Testis (tissue), 3 donors: ENCODE data around the gene BEX1. TPM values are rescaled to one million over a fixed set of nuclear protein-coding genes. Genes with fewer than 3 reads are reported as not detected.
A peak's percentile ranks its signal among the peaks of the same experiment; 100 is the strongest.

Experiments
- DNase-seq: peaks from one replicate; pipeline ENCODE4 v3.0.0-alpha.2; 2019
- H3K27ac ChIP-seq, 2 donors: fragments of 200-600 bp; sonication (generic); one replicate each; pipeline ENCODE4 v1.5.1; 2019
- H3K27me3 ChIP-seq: fragments of 200-600 bp; sonication (generic); one replicate; pipeline ENCODE4 v1.5.1; 2019
- H3K36me3 ChIP-seq: fragments of 200-600 bp; sonication (generic); one replicate; pipeline ENCODE4 v1.5.1; 2017; ENCODE audit warnings: low read depth; ENCODE audit errors: missing control alignments
- H3K4me1 ChIP-seq: fragments of 200-600 bp; sonication (generic); one replicate; pipeline ENCODE4 v1.5.1; 2019
- H3K4me3 ChIP-seq, 2 donors: fragments of 200-600 bp; sonication (generic); one replicate each; pipeline ENCODE4 v1.5.1; 2017 to 2019
- H3K9me3 ChIP-seq: fragments of 200-600 bp; sonication (generic); one replicate; pipeline ENCODE4 v1.5.1; 2017
- POLR2A ChIP-seq: fragments of 450-650 bp; IDR thresholded peaks from one replicate; pipeline ENCODE4 v1.6.1; 2017; ENCODE audit warnings: antibody characterized with exemption, mild to moderate bottlenecking, moderate library complexity
- WGBS, 2 donors: methylation state at CpG; one replicate each; pipeline ENCODE4 v1.1.5; 2018; 5-methylcytosine and 5-hydroxymethylcytosine counted together
- intact Hi-C: fragments of 100-400 bp; cut with DNase I; formaldehyde crosslinking; loops from one replicate; pipeline ENCODE4 v1.15.1; 2023; ENCODE audit warnings: low total_unique reads
- polyA plus RNA-seq: library from polyadenylated mRNA; stranded (reverse); fragments of 350-450 nt; fragmentation: Illumina TruSeq; extraction: RNeasy Lipid Tissue Mini Kit (QIAGEN cat#74804); gene quantifications from one replicate; pipeline ENCODE4 v1.2.3, GENCODE V29; 2014; ENCODE audit warnings: low read depth, low replicate concordance; ENCODE audit not compliant: insufficient read depth
- total RNA-seq, 2 donors: library from RNA; depleted of rRNA; stranded (reverse); fragments of >200 nt; gene quantifications; one replicate each; pipeline ENCODE4 v1.2.3, GENCODE V29; 2016
- TF ChIP-seq, protein P1 (sequence below), 3 experiments: fragments of 450-650 bp in 2 of 3; fragments of 200-600 bp in 1 of 3; sonication (generic) in 1 of 3; IDR thresholded peaks; one replicate each; pipeline ENCODE4 v1.5.1; 2016 to 2019; ENCODE audit warnings: antibody characterized with exemption in 3 of 3, mild to moderate bottlenecking in 2 of 3, moderate library complexity in 1 of 3

Gene BEX1
- total and polyA plus RNA-seq, 3 donors from 2014 or later = 174 to 344 (median 233) TPM

DNA sequence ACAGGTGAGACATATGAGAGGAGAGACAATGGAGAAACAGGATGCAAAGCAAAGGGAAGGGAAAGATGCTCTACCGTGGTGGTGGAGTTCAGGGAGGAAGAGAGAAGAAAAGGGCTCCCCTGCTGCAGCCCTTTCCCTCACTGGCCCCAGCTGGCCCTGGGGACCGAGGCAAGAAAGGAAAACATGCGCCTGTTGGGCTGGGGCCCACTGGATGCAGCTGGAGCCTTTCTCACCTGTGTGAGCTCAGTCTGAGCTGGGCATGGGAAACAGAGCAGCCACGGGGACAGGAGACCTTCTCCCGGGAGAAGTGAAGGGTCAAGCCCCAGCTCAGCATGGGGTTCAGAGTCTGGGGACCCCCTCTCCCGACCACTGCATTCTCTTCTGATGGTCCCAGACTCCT lies 17.1 kb upstream of the BEX1 start:
- intact Hi-C loops = no loop called here
- Histone ChIP-seq H3K36me3 (no peaks in the 10 kb centered on the region), H3K9me3 (no peaks in the 10 kb centered on the region), H3K27ac (no peak overlapping the region), H3K4me1 (no peaks in the 10 kb centered on the region), H3K27me3 (no peaks in the 10 kb centered on the region), H3K4me3 (no peak overlapping the region)
- 88 to 100% methylated on average over 1 of the region's 6 CpGs for WGBS, 2 donors
- no peak for DNase-seq
- TF ChIP-seq POLR2A = no peak
- TF ChIP-seq, protein P1, sequence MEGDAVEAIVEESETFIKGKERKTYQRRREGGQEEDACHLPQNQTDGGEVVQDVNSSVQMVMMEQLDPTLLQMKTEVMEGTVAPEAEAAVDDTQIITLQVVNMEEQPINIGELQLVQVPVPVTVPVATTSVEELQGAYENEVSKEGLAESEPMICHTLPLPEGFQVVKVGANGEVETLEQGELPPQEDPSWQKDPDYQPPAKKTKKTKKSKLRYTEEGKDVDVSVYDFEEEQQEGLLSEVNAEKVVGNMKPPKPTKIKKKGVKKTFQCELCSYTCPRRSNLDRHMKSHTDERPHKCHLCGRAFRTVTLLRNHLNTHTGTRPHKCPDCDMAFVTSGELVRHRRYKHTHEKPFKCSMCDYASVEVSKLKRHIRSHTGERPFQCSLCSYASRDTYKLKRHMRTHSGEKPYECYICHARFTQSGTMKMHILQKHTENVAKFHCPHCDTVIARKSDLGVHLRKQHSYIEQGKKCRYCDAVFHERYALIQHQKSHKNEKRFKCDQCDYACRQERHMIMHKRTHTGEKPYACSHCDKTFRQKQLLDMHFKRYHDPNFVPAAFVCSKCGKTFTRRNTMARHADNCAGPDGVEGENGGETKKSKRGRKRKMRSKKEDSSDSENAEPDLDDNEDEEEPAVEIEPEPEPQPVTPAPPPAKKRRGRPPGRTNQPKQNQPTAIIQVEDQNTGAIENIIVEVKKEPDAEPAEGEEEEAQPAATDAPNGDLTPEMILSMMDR (IDR thresholded peaks at IDR 0.05) = no peak

DNA sequence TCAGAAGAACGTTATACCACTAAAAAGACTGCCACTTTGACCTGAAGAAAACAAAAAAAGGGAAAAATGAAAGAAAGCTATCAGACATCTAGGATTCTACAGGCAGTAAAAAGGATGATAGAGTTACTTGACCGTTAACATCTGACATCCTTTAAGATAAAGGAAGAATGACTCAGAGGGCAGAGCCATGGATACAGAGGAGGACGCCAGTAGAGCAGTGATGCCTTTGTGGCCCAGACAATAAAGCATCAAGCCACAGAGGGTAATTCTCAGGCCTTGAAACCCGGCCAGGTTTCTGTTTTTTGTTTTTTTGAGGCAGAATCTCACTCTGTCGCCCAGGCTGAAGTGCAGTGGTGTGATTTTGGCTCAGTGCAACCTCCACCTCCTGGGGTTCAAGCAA lies 9.5 kb upstream of the BEX1 start:
- intact Hi-C loops = no loop called here
- TF ChIP-seq, protein P1 (IDR thresholded peaks at IDR 0.05) = no peak
- TF ChIP-seq POLR2A = no peak
- no peak overlapping the region for H3K27ac ChIP-seq
- H3K4me1 ChIP-seq = no peaks in the 10 kb centered on the region
- no peak for DNase-seq
- whole genome bisulfite sequencing, 2 donors = 34 to 74% methylated on average over 3 to 5 of the region's 5 CpGs
- H3K36me3 ChIP-seq = no peaks in the 10 kb centered on the region
- no peaks in the 10 kb centered on the region for H3K27me3 ChIP-seq
- H3K4me3 ChIP-seq = no peak overlapping the region
- no peaks in the 10 kb centered on the region for H3K9me3 ChIP-seq

DNA sequence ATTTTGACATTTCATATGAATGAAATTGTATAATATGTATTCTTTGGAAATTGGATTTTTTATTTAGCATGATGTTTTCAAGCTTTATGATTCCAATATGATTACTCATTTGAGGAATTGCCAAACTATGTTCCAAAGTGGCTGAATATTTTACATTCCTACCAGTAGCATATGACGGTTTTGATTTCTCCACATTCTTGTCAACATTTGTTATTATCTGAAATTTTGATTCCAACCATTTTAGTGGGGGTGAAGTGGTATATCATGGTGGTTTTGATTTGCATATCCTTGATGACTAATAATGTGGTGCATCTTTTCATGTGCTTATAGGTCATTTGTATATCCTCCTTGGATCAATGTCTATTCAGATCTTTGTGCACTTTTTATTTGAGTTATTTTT lies 2.6 kb upstream of the BEX1 start:
- no peak overlapping the region for H3K27ac ChIP-seq
- 53 to 62% methylated on average over 1 of the region's 1 CpG for WGBS, 2 donors
- intact Hi-C loops = no loop called here
- no peaks in the 10 kb centered on the region for H3K9me3 ChIP-seq
- H3K36me3 ChIP-seq = no peaks in the 10 kb centered on the region
- H3K27me3 ChIP-seq = no peaks in the 10 kb centered on the region
- H3K4me1 ChIP-seq = no peaks in the 10 kb centered on the region
- no peak for TF ChIP-seq POLR2A
- TF ChIP-seq, protein P1 (IDR thresholded peaks at IDR 0.05) = no peak
- no peak for DNase-seq
- H3K4me3 ChIP-seq = no peak overlapping the region

DNA sequence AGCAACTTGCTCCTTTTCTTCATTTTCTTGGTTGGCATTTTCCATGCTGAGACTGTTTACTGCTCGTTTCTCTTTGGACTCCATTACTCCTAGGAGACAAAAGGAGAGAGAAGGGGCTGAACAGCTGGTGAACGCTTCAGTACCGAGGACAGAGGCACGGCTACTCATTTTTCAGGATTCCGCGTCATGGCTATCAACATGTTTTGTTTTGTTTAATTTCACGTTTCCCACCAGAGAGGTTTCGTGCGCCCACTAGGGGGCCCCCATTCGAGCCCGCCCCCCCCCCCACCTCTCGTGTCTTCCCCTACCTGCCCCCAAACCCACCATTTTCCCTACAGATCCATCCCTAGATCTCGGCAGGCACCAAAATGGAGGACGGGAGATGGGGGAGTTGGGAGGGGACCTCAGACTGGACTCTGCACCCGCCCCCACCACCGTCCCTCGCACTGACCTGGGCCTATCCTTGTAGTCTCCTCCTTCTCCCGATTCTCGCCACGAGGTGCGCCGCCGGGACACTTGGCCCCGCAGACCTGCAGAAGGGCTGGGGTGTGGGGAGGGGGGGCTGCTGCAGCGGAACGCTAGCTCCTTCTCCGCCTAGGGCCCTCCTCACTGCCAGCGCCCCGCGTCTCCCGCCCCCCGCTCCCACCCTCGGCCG lies 653 bp downstream of the BEX1 start:
- H3K27me3 ChIP-seq = no peaks in the 10 kb centered on the region
- intact Hi-C loops = no loop called here
- peak overlapping the region; percentile 42 to 66 for H3K4me3 ChIP-seq
- no peak for TF ChIP-seq POLR2A
- TF ChIP-seq, protein P1 (IDR thresholded peaks at IDR 0.05) = no peak
- DNase-seq = peak; percentile 58
- H3K27ac ChIP-seq = peak overlapping the region; percentile 75 to 82
- no peaks in the 10 kb centered on the region for H3K9me3 ChIP-seq
- H3K4me1 ChIP-seq = no peaks in the 10 kb centered on the region
- 0 to 2% methylated on average over 13 to 19 of the region's 34 CpGs for WGBS, 2 donors
- no peaks in the 10 kb centered on the region for H3K36me3 ChIP-seq

DNA sequence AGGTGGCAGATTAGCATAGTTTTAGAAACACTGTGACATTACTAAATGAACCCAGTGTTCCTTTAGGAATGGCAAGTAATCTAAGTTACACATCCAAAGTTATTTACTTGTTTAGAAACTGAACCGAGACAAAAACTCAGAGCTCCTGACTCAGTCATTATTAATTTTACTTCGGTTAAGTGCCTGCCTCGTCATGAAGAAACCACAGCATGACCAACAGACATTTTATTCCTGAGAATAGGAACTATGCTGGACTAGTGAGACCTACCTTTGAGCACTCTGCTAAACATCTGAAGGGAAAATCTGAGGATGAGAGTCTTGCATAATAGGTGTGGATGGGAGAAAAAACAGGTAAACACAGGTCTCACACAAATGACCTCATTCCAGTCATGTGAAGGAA lies 2.5 kb downstream of the BEX1 start:
- 74 to 90% methylated on average over 2 to 3 of the region's 3 CpGs for WGBS, 2 donors
- intact Hi-C loops = no loop called here

More for the DNA sequence above, 2.5 kb downstream of the BEX1 start:
- Histone ChIP-seq H3K4me3 (no peak overlapping the region), H3K27me3 (no peaks in the 10 kb centered on the region), H3K36me3 (no peaks in the 10 kb centered on the region), H3K4me1 (no peaks in the 10 kb centered on the region), H3K9me3 (no peaks in the 10 kb centered on the region), H3K27ac (no peak overlapping the region)
- DNase-seq = no peak
- TF ChIP-seq POLR2A = no peak
- TF ChIP-seq, protein P1 (IDR thresholded peaks at IDR 0.05) = no peak
